Measurements from ENCODE around the gene GALNT9. TPM values are rescaled to one million over a fixed set of nuclear protein-coding genes. Genes with fewer than 3 reads are reported as not detected.

Gene GALNT9
- total RNA-seq, 6 experiments from 2014 or later = not detected

GRCh38 chr12:132374612-132375445 lies 45.4 kb upstream of the GALNT9 start:
- no peaks in the 10 kb centered on the region for H3K36me3 Mint-ChIP-seq (ENCODE audit: low read depth)
- H3K27ac Mint-ChIP-seq = no peak overlapping the region
- no peak for DNase-seq
- no peaks in the 10 kb centered on the region for H3K4me1 Mint-ChIP-seq (ENCODE audit: low read depth)
- H3K4me3 Mint-ChIP-seq = no peak overlapping the region
- peaks cover 39% of the 10 kb centered on the region for H3K27me3 Mint-ChIP-seq (ENCODE audit: insufficient read depth)
- H3K9me3 Mint-ChIP-seq = no peaks in the 10 kb centered on the region; the same call in 1 of the 2 replicates
- no peak for TF ChIP-seq CTCF (IDR thresholded peaks at IDR 0.05)

GRCh38 chr12:132373901-132374611 lies 44.7 kb upstream of the GALNT9 start:
- TF ChIP-seq CTCF (IDR thresholded peaks at IDR 0.05) = peak; percentile 37; the same call in 1 of the 2 replicates
- H3K27ac Mint-ChIP-seq = no peak overlapping the region
- no peaks in the 10 kb centered on the region for H3K36me3 Mint-ChIP-seq (ENCODE audit: low read depth)
- H3K27me3 Mint-ChIP-seq (ENCODE audit: insufficient read depth) = peaks cover 43% of the 10 kb centered on the region
- DNase-seq = no peak
- H3K4me1 Mint-ChIP-seq (ENCODE audit: low read depth) = no peaks in the 10 kb centered on the region
- H3K4me3 Mint-ChIP-seq = no peak overlapping the region
- H3K9me3 Mint-ChIP-seq = no peaks in the 10 kb centered on the region; the same call in 1 of the 2 replicates

- Mint-ChIP-seq H3K27ac (no peak overlapping the region), H3K36me3 (ENCODE audit: low read depth) (no peaks in the 10 kb centered on the region), H3K27me3 (ENCODE audit: insufficient read depth) (peaks cover 23% of the 10 kb centered on the region), H3K4me1 (ENCODE audit: low read depth) (no peaks in the 10 kb centered on the region), H3K4me3 (no peak overlapping the region), H3K9me3 (peaks cover 7% of the 10 kb centered on the region)
- TF ChIP-seq CTCF (IDR thresholded peaks at IDR 0.05) = no peak
- no peak for DNase-seq
Observed at GRCh38 chr12:132367852-132368251, 38.5 kb upstream of the GALNT9 start.

GRCh38 chr12:132367071-132367851 lies 37.9 kb upstream of the GALNT9 start:
- Mint-ChIP-seq H3K27me3 (ENCODE audit: insufficient read depth) (peaks cover 23% of the 10 kb centered on the region), H3K36me3 (ENCODE audit: low read depth) (no peaks in the 10 kb centered on the region)
- DNase-seq = no peak

More at GRCh38 chr12:132367071-132367851, 37.9 kb upstream of the GALNT9 start:
- Mint-ChIP-seq H3K9me3 (peaks cover 7% of the 10 kb centered on the region), H3K4me1 (ENCODE audit: low read depth) (no peaks in the 10 kb centered on the region), H3K27ac (no peak overlapping the region), H3K4me3 (no peak overlapping the region)
- TF ChIP-seq CTCF (IDR thresholded peaks at IDR 0.05) = no peak
